EL (cell line): Measurements from ENCODE around the gene SEMA4D.

Experiments used
- DNase-seq: peaks from one replicate; pipeline ENCODE4 v3.0.0-alpha.2; 2016

The SEMA4D gene

DNA sequence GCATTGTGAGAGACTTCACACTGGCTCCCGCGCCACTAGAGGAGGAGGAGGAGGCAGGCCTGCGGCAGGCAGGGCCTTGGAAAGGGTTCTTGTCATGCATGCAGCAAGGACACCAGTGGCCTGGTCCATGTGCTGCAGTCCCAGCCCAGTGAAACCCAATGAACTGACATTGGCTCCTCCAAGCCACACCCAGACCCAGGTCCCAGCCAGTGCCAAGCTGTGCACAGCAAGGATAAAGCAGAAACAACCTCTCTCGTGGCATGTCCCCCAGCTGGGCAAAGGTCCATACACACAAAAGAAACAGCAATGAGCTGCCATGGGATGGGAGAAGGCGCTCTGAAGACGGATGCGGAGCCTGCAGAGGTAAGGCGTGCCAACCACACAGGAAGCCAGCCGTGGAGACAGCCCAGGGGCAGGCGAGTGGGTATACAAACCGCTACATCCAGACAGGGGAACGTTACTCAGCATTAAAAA, 89.2 kb downstream of the SEMA4D start:
- DNase-seq: no peak

DNA sequence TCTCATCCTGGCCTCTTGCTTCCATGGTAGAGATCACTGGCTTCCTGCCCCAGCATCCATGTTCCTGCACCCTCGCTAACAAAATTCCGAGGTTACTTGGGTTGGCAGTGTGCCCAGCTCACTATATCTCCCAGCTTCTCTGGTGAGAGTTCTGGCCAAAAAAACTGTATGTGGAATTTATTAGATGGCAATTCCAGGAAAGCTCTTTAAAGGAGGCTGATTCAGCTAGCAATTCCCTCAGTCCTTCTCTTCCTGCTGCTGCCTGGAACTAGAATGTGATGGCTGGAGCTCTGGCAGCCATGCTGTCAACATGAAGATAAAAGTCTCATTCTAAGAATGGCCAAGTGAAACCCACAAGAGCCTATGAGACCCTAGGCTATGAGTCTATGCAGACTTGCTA, 90.8 kb downstream of the SEMA4D start:
- DNase-seq: peak; percentile 21

DNA sequence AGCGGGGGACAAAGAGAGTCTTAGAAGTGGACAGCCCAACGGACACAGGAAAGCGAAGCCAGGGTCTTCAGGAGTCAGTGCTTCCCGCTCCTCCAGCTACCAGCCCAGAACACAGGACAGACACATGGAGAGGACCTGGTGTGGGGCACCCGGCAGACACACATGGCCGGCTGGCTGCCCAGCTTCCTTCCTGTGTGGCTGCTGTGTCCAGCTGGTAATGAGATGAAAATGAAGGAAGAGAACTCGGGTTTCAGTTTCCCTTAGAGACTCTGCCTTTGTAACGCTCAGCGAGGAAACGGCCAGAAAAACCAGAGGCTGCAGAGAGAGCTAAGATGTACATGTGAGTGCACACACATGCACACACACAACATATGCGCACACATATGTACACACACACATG, 92.1 kb downstream of the SEMA4D start:
- DNase-seq: no peak

DNA sequence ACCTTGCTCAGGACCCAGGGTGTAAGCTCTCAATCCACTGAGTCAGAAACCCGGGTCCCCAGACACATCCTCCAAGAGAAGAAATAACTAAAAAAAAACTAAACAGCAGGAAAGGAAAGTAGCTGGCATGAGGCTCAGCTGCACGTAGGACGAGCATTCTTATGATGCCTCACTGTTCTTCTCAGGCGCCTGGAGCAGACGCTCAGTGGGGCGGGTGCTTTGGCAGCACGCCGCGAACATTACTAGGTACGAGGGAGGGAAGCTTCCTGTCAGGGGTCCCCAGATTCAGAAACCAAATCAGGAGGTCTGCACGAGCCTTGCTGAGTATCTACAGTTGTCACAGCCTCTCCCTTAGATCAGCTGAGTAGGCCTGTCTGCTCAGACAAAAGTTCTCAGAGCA, 93.8 kb downstream of the SEMA4D start:
- DNase-seq: no peak

DNA sequence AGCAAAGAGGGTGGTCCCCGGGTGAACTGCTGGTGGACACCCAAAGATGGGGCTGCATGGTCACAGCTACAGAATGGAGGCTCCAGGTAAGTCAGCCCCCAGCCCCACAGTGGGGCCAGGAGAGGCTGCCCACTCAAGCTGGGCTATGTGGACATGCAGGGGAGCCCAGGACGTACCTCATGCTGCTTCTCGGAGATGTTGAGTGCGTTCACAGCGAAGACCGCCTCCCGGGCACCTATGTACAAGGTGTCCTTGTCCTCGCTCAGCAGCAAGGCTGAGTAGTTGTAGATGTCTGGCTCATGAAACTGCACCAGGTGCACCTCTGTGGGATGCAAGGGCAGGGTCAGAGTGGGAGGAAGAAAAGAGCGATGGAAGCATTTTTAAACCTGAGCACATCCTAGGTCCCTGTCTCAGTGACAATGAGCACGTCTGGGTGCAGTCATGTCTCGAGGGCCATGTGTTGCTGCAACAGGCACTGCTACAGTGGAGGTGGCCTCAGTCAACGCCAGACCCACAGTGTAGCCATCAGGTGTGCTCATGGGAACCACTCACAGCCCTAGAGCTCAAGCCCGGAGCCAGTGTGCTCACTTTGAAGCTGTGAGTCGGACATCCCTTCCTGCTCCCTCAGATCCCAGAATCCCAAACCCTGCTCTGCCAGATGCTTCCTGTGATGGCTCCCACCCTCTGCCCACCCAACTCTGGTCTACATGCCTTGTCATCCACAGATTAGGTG, 95.1 kb downstream of the SEMA4D start:
- DNase-seq: no peak

DNA sequence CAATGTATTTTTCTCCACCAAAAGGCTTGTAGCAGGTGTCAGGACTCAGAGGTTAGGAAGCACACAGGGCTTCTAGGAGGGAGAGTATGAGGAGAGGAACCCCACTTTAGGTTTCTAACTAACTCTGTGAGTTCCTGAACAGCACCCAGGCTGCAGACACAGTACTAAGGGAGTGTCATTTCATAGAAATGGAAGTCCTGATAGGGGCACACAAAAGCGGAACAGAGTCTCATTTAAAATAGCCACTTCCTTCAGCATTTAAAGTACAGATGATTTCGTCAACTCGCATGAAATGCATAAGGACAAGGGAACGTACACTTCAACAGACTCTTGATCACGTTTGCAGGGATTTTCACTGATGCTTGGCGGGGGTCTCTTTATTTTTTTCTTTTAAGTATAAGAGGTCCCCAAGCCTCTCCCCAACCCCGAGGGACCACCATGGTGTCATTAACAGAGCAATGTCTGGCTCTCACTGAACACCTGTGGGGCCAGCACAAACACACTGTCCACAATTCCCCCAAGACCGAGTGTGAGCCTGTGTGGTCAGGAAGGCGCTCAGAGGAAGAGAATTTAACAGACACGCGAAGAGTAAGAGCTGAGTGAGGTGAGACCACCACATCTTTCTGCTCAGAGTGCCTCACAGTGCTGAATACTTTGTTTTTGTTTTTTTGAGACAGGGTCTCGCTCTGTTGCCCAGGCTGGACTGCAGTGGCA, 97.4 kb downstream of the SEMA4D start:
- no peak for DNase-seq

DNA sequence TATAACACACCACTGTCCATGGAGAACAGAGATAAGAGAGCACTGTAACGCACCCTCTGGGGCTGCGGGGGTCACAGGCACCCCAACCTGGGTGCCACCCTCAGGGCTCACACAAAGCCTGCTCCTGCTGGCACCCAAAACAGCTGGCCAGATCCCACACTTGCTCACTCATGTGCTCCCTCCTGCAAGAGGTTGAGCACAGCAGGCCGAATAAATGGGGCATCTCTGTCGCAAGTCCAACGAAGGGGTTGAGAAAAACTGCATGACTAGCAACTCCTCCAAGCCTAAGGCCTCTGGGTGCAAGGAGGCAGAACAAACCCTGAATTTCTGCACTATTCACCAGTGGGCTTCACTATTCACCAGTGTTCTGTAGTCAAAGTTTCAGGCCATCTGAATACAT, 99.3 kb downstream of the SEMA4D start:
- DNase-seq: no peak

GRCh38 chr9:89397471-89397870, 100.4 kb downstream of the SEMA4D start:
- no peak for DNase-seq

DNA sequence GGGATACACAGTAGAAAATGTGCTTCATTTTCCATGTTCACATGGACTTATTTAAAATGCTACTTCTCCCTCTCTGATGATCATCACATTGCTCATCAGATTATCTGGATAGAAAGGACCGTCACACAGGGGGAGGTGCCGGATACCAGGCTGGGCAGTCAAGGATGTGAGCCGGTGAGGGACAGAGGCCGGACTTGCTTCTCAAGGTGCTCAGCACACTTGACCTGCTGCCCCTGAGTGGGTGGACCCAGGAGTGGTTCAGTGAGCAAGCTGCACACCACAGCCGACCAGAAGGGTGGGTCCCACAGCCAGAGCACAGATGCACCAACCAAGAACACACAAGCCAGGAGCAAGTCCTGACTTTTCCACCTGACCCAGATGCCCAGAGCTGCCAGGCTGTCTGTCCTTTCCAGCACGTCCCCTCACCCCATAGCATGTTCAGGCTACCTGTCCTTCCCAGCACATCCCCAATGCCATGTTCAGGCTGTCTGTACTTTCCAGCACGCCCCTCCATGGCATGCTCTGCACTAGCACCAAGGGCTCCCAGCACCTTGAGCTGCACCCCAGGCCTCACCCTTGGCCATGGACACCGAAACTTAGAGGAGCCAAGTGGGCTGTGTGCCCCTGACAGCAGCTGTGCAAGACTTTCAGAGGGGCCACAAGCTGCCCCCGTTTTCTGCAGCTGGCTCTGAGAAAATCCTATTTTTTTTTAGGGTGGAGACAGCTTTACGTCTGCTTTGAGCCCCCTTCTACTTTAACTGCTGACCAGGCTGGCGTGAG, 101.8 kb downstream of the SEMA4D start:
- no peak for DNase-seq

DNA sequence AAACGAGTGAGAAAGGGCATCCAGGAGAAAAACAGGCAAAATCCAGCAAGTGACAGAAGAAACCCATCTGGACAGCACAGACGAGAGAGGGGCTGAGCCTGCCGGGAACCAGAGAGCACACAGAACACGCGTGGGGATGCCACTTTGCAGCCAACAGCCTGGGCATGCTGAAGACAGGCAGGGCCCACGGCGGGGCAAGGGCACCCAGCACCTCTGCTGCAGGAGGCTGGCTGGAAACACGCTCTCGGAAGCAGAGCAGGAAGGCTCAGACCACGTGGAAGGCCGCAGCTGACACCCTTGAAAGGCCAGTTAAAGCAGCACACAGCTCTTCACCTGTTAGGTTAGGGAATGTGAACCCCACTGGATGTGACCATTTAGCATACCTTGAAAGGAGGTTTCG, 103.5 kb downstream of the SEMA4D start:
- no peak for DNase-seq

- no peak for DNase-seq
These were observed 106.3 kb downstream of the SEMA4D start for GRCh38 chr9:89391585-89391984.

GRCh38 chr9:89390578-89391116, 107.3 kb downstream of the SEMA4D start:
- no peak for DNase-seq

GRCh38 chr9:89390068-89390555, 107.8 kb downstream of the SEMA4D start:
- DNase-seq: no peak

- no peak for DNase-seq
These were observed 109.1 kb downstream of the SEMA4D start for GRCh38 chr9:89388868-89389177.

DNA sequence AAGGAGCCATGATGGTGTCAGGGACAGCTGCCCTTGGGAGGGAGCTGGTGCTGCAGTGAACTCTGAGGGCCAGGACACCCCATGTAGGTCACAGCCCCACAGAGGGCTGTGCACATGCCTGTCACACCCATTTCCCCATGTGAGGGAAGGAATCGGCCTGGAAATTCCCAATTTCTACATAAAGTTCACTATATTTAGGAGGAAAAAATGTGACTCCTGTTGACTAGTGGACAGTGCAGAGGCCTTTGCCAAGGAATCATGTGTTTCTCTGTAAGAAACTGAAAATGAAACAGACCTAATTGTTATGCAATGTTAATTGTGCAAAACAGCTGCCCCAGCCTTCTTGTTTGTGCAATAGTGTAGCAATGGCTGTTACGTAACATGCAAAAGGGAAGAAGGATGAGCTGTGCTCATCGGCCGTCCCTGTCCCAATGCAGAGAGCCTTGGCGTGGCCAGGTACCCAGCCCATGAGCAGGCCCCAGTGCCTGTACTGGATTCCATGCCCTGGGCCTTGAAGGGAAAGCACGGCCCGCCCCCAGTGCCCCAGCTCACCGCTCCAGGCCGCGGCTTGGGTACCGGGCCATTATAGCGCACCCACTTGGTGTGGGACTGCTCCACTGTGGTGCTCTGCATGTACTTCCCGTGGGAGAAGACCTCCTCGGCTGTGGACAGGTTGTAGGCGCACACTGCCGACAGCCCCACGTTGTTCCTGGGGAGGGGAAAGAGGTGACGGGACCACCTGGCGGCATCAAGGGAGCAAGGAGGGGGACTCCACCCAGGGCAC, 109.6 kb downstream of the SEMA4D start:
- DNase-seq: peak; percentile 46

- no peak for DNase-seq
These were observed 110.6 kb downstream of the SEMA4D start for GRCh38 chr9:89387197-89387849.

DNA sequence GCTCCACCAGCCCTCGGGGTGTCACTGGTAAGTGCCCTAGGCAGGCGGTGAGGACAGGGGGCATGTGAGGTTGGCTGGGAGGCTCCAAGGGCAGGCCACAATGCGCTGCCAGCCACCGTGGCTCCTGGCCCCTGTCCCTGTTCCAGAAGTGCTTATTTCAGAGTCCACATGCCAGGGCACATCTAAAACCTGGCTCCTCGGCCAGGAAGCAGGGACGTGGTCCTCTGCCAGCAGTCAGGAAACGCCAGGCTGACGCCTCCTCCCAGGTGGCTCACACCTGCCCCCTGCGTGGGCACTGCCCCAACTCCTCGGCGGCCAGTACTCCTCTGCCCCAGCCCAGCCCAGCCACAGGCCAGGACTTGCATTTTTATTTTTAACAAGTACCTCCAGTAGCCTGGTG, 111.1 kb downstream of the SEMA4D start:
- DNase-seq: no peak

DNA sequence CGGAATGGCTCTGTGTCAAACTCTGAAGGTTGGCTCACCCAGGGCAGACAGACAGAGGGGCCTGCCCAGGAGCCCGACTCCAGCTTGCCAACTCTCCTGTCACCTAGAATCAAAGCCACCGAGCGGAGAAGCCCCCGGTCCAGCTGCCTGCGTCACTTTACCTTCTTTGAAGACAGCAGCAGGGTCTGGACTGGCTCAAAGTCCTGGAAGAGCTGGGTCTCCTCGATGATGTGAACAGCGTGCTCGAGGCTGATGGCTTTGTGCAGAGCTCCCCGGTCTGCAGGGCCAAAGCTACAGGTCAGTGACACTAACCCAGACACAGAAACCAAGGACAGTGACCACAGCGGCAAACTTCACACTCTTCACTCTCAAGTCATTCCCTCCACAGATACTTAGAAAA, 111.7 kb downstream of the SEMA4D start:
- no peak for DNase-seq

DNA sequence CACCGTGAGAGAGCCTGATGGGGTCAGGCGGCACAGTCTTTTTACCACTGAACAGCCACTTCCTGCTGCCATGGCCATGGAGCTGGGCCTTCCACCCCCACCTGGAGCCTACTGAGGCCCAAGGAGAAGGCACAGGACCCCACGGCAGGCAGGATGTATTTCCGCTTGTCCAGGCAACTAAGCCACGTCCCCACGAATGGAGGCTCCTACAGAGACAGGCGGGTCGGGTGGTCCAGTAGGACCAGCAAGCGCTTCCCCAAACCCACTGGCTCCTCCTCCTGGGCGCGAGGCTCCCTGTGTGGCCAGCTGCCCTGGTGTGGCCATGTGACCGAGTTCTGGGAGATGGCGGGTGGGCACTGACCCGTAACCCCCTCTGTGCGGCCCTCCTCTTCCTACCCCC, 113.1 kb downstream of the SEMA4D start:
- no peak for DNase-seq

- DNase-seq: no peak
These were observed 114.1 kb downstream of the SEMA4D start for GRCh38 chr9:89383721-89384300.

- no peak for DNase-seq
These were observed 114.7 kb downstream of the SEMA4D start for GRCh38 chr9:89383030-89383720.
